GM23338 (cell line): ENCODE results near the gene GRAMD1B. TPM values are rescaled to one million over a fixed set of nuclear protein-coding genes. Genes with fewer than 3 reads are reported as not detected.
A peak's percentile ranks its signal among the peaks of the same experiment; 100 is the strongest.

Experiments used
- ATAC-seq: fragments of 200-7000 bp; cut with Tn5 transposase; 3 replicates; pipeline ENCODE4 v1.9.1; 2020
- DNase-seq: peaks from one replicate; pipeline ENCODE4 v3.0.0-alpha.2; 2015; ENCODE audit warnings: low spot score
- H2AFZ ChIP-seq: fragments of 200-600 bp; sonication (generic); 2 replicates; pipeline ENCODE4 v1.8.0; 2016; ENCODE audit warnings: antibody characterized with exemption, mild to moderate bottlenecking, moderate library complexity
- H3F3A ChIP-seq: fragments of 200-600 bp; sonication (generic); replicated peaks from 2 replicates; pipeline ENCODE4 v1.8.0; 2017; ENCODE audit warnings: antibody characterized with exemption, mixed run types, low read depth
- H3K27ac ChIP-seq: fragments of 200-600 bp; sonication (generic); 2 replicates; pipeline ENCODE4 v1.6.1; 2016; ENCODE audit warnings: low read depth
- H3K27me3 ChIP-seq: fragments of 200-600 bp; sonication (generic); 2 replicates; pipeline ENCODE4 v1.8.0; 2016; ENCODE audit warnings: mild to moderate bottlenecking, mixed run types, moderate library complexity; ENCODE audit not compliant: insufficient read depth
- H3K36me3 ChIP-seq: fragments of 200-600 bp; sonication (generic); 2 replicates; pipeline ENCODE4 v1.8.0; 2016; ENCODE audit warnings: mild to moderate bottlenecking; ENCODE audit not compliant: insufficient read depth
- H3K4me1 ChIP-seq: fragments of 200-600 bp; sonication (generic); 2 replicates; pipeline ENCODE4 v1.8.0; 2016; ENCODE audit warnings: mild to moderate bottlenecking, moderate library complexity; ENCODE audit not compliant: insufficient read depth
- H3K4me2 ChIP-seq: fragments of 200-600 bp; sonication (generic); 2 replicates; pipeline ENCODE4 v1.7.1; 2017; ENCODE audit warnings: mixed run types
- H3K4me3 ChIP-seq: fragments of 200-600 bp; sonication (generic); 2 replicates; pipeline ENCODE4 v1.6.1; 2016; ENCODE audit warnings: mixed run types
- H3K79me2 ChIP-seq: fragments of 200-600 bp; sonication (generic); replicated peaks from 2 replicates; pipeline ENCODE4 v1.8.0; 2017; ENCODE audit warnings: mild to moderate bottlenecking; ENCODE audit not compliant: insufficient read depth
- H3K9me2 ChIP-seq: fragments of 200-600 bp; sonication (generic); 2 replicates; pipeline ENCODE4 v1.8.0; 2017; ENCODE audit not compliant: insufficient read depth
- H4K20me1 ChIP-seq: fragments of 200-600 bp; sonication (generic); replicated peaks from 2 replicates; pipeline ENCODE4 v1.8.0; 2017; ENCODE audit warnings: mild to moderate bottlenecking; ENCODE audit not compliant: insufficient read depth
- H3K27ac Mint-ChIP-seq: 2 replicates; pipeline ENCODE4 v1.8.0; 2020; ENCODE audit warnings: inconsistent platforms, mild to moderate bottlenecking, moderate library complexity, mixed read lengths
- H3K27me3 Mint-ChIP-seq: 3 replicates; pipeline ENCODE4 v1.8.0; 2022; ENCODE audit warnings: low read depth, mild to moderate bottlenecking, moderate library complexity, mixed read lengths, inconsistent platforms; ENCODE audit not compliant: insufficient read depth, poor library complexity
- H3K36me3 Mint-ChIP-seq: 3 replicates; pipeline ENCODE4 v1.8.0; 2021; ENCODE audit warnings: low read depth, mild to moderate bottlenecking, inconsistent platforms, moderate library complexity, mixed read lengths
- H3K4me1 Mint-ChIP-seq: 3 replicates; pipeline ENCODE4 v1.8.0; 2020; ENCODE audit warnings: mild to moderate bottlenecking, inconsistent platforms, mixed read lengths
- H3K4me3 Mint-ChIP-seq: 3 replicates; pipeline ENCODE4 v1.8.0; 2021; ENCODE audit warnings: moderate library complexity, mild to moderate bottlenecking, inconsistent platforms, mixed read lengths
- H3K9me3 Mint-ChIP-seq: 3 replicates; pipeline ENCODE4 v1.8.0; 2020; ENCODE audit warnings: moderate library complexity, mild to moderate bottlenecking, inconsistent platforms, mixed read lengths
- CREB1 ChIP-seq: fragments of 250-450 bp; sonication (Bioruptor Pico); IDR thresholded peaks from 2 replicates; pipeline ENCODE4 v1.5.0; 2020; ENCODE audit warnings: low read depth, mild to moderate bottlenecking, moderate library complexity
- EZH2 ChIP-seq: fragments of 200-600 bp; sonication (generic); IDR thresholded peaks from one replicate; pipeline ENCODE4 v1.8.0; 2017; ENCODE audit warnings: antibody characterized with exemption, mild to moderate bottlenecking, low read depth; ENCODE audit not compliant: unreplicated experiment
- EZH2phosphoT487 ChIP-seq: fragments of 200-600 bp; sonication (generic); IDR thresholded peaks from one replicate; pipeline ENCODE4 v1.8.1; 2018; ENCODE audit warnings: antibody characterized with exemption; ENCODE audit not compliant: unreplicated experiment
- JUNB ChIP-seq: IDR thresholded peaks from one replicate; pipeline ENCODE4 v1.6.1; 2016; ENCODE audit warnings: antibody characterized with exemption; ENCODE audit not compliant: unreplicated experiment
- NANOG ChIP-seq: IDR thresholded peaks from 2 replicates; pipeline ENCODE4 v1.6.1; 2016; ENCODE audit warnings: antibody characterized with exemption, borderline replicate concordance
- POLR2AphosphoS5 ChIP-seq: IDR thresholded peaks from 2 replicates; pipeline ENCODE4 v1.6.1; 2016; ENCODE audit warnings: antibody characterized with exemption, low read depth
- STAT1 ChIP-seq: IDR thresholded peaks from one replicate; pipeline ENCODE4 v1.6.1; 2016; ENCODE audit warnings: antibody characterized with exemption; ENCODE audit not compliant: unreplicated experiment
- ZNF114 ChIP-seq: fragments of 250-450 bp; sonication (Bioruptor Pico); IDR thresholded peaks from 2 replicates; pipeline ENCODE4 v1.5.0; 2020; ENCODE audit warnings: mild to moderate bottlenecking, moderate library complexity
- ZNF331 ChIP-seq: fragments of 250-450 bp; sonication (Bioruptor Pico); IDR thresholded peaks from 2 replicates; pipeline ENCODE4 v1.5.0; 2020; ENCODE audit warnings: low read depth, mild to moderate bottlenecking, moderate library complexity
- polyA plus RNA-seq: library from polyadenylated mRNA; unstranded; fragments of >200 nt; fragmentation: Nextera tagmentation; extraction: Ambion mirVana; gene quantifications from 2 replicates; pipeline ENCODE4 v1.2.1, GENCODE V29; 2016
- total RNA-seq: library from RNA; depleted of rRNA; stranded (reverse); fragments of >200 nt; shearing (Covaris generic); gene quantifications from 2 replicates; pipeline ENCODE4 v1.2.3, GENCODE V29; 2014
- TF ChIP-seq, protein P1 (sequence below): fragments of 250-450 bp; sonication (Bioruptor Pico); IDR thresholded peaks from 2 replicates; pipeline ENCODE4 v1.5.0; 2020; ENCODE audit warnings: mild to moderate bottlenecking, moderate library complexity
- TF ChIP-seq, protein P2 (sequence below): IDR thresholded peaks from 2 replicates; pipeline ENCODE4 v1.6.1; 2016; ENCODE audit warnings: antibody characterized with exemption
- TF ChIP-seq, protein P3 (sequence below), 2 experiments: fragments of 200-600 bp in 1 of 2; sonication (generic) in 1 of 2; conservative IDR thresholded peaks; 2 replicates each; pipeline versions ENCODE4 v1.5.1 to v1.6.1; 2016 to 2017; ENCODE audit warnings: antibody characterized with exemption in 2 of 2, low read depth in 2 of 2, mild to moderate bottlenecking in 2 of 2, moderate library complexity in 1 of 2
- TF ChIP-seq, protein P4 (sequence below): IDR thresholded peaks from one replicate; pipeline ENCODE4 v1.6.1; 2018; ENCODE audit warnings: antibody characterized with exemption; ENCODE audit not compliant: unreplicated experiment

The GRAMD1B gene
- total and polyA plus RNA-seq, 2 experiments from 2014 or later: 3.7 to 24.3 TPM

DNA sequence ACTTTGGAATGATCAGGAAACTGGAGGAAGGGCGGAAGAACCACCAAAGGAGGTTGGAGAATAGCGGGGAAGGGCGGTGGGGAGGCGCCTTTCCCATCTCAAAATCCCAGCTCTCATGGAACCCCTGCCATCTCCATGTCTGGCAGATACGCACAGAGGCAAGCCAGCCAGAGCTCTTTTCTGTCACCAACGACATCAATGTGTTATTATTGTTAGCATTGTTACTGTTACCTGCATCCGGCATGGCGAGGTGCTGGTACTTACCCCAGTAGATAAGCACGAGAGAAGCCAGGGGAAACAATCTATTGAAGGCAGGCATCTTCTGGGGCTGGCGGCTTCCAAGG, 223.4 kb downstream of the GRAMD1B start:
- Histone ChIP-seq H3K4me1 (peaks cover 12% of the 10 kb centered on the region; the same call in 1 of the 2 replicates), H3K4me3 (peak overlapping the region; percentile 97), H3K27ac (no peak overlapping the region), H3K36me3 (no peaks in the 10 kb centered on the region), H2AFZ (peak overlapping the region; percentile 98), H3K4me2 (peak overlapping the region; percentile 98), H3K27me3 (peaks cover 38% of the 10 kb centered on the region), H3K9me2 (no peaks in the 10 kb centered on the region), H3K79me2 (no peaks in the 10 kb centered on the region), H4K20me1 (peaks cover 6% of the 10 kb centered on the region), H3F3A (no peaks in the 10 kb centered on the region)
- Mint-ChIP-seq H3K4me3 (peak overlapping the region; percentile 75), H3K9me3 (no peaks in the 10 kb centered on the region), H3K27me3 (peaks cover 31% of the 10 kb centered on the region), H3K27ac (no peak overlapping the region), H3K36me3 (no peaks in the 10 kb centered on the region), H3K4me1 (peaks cover 13% of the 10 kb centered on the region)
- DNase-seq (no peak), ATAC-seq (peak; percentile 1; the same call in 2 of the 3 replicates)
- TF ChIP-seq EZH2phosphoT487 (no peak), POLR2AphosphoS5 (no peak), ZNF114 (CRISPR knock-in tag) (no peak), JUNB (no peak), CREB1 (CRISPR knock-in tag) (no peak), ZNF331 (CRISPR knock-in tag) (no peak), STAT1 (no peak), NANOG (no peak), EZH2 (no peak)
- TF ChIP-seq, protein P1, sequence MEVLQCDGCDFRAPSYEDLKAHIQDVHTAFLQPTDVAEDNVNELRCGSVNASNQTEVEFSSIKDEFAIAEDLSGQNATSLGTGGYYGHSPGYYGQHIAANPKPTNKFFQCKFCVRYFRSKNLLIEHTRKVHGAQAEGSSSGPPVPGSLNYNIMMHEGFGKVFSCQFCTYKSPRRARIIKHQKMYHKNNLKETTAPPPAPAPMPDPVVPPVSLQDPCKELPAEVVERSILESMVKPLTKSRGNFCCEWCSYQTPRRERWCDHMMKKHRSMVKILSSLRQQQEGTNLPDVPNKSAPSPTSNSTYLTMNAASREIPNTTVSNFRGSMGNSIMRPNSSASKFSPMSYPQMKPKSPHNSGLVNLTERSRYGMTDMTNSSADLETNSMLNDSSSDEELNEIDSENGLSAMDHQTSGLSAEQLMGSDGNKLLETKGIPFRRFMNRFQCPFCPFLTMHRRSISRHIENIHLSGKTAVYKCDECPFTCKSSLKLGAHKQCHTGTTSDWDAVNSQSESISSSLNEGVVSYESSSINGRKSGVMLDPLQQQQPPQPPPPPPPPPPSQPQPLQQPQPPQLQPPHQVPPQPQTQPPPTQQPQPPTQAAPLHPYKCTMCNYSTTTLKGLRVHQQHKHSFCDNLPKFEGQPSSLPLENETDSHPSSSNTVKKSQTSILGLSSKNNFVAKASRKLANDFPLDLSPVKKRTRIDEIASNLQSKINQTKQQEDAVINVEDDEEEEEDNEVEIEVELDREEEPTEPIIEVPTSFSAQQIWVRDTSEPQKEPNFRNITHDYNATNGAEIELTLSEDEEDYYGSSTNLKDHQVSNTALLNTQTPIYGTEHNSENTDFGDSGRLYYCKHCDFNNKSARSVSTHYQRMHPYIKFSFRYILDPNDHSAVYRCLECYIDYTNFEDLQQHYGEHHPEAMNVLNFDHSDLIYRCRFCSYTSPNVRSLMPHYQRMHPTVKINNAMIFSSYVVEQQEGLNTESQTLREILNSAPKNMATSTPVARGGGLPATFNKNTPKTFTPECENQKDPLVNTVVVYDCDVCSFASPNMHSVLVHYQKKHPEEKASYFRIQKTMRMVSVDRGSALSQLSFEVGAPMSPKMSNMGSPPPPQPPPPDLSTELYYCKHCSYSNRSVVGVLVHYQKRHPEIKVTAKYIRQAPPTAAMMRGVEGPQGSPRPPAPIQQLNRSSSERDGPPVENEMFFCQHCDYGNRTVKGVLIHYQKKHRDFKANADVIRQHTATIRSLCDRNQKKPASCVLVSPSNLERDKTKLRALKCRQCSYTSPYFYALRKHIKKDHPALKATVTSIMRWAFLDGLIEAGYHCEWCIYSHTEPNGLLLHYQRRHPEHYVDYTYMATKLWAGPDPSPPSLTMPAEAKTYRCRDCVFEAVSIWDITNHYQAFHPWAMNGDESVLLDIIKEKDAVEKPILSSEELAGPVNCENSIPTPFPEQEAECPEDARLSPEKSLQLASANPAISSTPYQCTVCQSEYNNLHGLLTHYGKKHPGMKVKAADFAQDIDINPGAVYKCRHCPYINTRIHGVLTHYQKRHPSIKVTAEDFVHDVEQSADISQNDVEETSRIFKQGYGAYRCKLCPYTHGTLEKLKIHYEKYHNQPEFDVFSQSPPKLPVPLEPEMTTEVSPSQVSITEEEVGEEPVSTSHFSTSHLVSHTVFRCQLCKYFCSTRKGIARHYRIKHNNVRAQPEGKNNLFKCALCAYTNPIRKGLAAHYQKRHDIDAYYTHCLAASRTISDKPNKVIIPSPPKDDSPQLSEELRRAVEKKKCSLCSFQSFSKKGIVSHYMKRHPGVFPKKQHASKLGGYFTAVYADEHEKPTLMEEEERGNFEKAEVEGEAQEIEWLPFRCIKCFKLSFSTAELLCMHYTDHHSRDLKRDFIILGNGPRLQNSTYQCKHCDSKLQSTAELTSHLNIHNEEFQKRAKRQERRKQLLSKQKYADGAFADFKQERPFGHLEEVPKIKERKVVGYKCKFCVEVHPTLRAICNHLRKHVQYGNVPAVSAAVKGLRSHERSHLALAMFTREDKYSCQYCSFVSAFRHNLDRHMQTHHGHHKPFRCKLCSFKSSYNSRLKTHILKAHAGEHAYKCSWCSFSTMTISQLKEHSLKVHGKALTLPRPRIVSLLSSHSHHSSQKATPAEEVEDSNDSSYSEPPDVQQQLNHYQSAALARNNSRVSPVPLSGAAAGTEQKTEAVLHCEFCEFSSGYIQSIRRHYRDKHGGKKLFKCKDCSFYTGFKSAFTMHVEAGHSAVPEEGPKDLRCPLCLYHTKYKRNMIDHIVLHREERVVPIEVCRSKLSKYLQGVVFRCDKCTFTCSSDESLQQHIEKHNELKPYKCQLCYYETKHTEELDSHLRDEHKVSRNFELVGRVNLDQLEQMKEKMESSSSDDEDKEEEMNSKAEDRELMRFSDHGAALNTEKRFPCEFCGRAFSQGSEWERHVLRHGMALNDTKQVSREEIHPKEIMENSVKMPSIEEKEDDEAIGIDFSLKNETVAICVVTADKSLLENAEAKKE: no peak
- TF ChIP-seq, protein P2, sequence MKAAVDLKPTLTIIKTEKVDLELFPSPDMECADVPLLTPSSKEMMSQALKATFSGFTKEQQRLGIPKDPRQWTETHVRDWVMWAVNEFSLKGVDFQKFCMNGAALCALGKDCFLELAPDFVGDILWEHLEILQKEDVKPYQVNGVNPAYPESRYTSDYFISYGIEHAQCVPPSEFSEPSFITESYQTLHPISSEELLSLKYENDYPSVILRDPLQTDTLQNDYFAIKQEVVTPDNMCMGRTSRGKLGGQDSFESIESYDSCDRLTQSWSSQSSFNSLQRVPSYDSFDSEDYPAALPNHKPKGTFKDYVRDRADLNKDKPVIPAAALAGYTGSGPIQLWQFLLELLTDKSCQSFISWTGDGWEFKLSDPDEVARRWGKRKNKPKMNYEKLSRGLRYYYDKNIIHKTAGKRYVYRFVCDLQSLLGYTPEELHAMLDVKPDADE: no peak
- TF ChIP-seq, protein P3, sequence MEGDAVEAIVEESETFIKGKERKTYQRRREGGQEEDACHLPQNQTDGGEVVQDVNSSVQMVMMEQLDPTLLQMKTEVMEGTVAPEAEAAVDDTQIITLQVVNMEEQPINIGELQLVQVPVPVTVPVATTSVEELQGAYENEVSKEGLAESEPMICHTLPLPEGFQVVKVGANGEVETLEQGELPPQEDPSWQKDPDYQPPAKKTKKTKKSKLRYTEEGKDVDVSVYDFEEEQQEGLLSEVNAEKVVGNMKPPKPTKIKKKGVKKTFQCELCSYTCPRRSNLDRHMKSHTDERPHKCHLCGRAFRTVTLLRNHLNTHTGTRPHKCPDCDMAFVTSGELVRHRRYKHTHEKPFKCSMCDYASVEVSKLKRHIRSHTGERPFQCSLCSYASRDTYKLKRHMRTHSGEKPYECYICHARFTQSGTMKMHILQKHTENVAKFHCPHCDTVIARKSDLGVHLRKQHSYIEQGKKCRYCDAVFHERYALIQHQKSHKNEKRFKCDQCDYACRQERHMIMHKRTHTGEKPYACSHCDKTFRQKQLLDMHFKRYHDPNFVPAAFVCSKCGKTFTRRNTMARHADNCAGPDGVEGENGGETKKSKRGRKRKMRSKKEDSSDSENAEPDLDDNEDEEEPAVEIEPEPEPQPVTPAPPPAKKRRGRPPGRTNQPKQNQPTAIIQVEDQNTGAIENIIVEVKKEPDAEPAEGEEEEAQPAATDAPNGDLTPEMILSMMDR (conservative IDR thresholded peaks at IDR 0.05; ENCODE audit: low read depth in 2 of 2): no peak
- TF ChIP-seq, protein P4, sequence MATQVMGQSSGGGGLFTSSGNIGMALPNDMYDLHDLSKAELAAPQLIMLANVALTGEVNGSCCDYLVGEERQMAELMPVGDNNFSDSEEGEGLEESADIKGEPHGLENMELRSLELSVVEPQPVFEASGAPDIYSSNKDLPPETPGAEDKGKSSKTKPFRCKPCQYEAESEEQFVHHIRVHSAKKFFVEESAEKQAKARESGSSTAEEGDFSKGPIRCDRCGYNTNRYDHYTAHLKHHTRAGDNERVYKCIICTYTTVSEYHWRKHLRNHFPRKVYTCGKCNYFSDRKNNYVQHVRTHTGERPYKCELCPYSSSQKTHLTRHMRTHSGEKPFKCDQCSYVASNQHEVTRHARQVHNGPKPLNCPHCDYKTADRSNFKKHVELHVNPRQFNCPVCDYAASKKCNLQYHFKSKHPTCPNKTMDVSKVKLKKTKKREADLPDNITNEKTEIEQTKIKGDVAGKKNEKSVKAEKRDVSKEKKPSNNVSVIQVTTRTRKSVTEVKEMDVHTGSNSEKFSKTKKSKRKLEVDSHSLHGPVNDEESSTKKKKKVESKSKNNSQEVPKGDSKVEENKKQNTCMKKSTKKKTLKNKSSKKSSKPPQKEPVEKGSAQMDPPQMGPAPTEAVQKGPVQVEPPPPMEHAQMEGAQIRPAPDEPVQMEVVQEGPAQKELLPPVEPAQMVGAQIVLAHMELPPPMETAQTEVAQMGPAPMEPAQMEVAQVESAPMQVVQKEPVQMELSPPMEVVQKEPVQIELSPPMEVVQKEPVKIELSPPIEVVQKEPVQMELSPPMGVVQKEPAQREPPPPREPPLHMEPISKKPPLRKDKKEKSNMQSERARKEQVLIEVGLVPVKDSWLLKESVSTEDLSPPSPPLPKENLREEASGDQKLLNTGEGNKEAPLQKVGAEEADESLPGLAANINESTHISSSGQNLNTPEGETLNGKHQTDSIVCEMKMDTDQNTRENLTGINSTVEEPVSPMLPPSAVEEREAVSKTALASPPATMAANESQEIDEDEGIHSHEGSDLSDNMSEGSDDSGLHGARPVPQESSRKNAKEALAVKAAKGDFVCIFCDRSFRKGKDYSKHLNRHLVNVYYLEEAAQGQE: no peak
